GM12874 (cell line): ENCODE measurements around the gene STAT3.

Experiments
- TF ChIP-seq, protein P1 (sequence below): IDR thresholded peaks from 2 replicates; pipeline ENCODE4 v1.5.1; 2011; ENCODE audit warnings: low read depth, mild to moderate bottlenecking, control low read depth, low read length, moderate library complexity; ENCODE audit not compliant: insufficient read depth

Gene STAT3

DNA sequence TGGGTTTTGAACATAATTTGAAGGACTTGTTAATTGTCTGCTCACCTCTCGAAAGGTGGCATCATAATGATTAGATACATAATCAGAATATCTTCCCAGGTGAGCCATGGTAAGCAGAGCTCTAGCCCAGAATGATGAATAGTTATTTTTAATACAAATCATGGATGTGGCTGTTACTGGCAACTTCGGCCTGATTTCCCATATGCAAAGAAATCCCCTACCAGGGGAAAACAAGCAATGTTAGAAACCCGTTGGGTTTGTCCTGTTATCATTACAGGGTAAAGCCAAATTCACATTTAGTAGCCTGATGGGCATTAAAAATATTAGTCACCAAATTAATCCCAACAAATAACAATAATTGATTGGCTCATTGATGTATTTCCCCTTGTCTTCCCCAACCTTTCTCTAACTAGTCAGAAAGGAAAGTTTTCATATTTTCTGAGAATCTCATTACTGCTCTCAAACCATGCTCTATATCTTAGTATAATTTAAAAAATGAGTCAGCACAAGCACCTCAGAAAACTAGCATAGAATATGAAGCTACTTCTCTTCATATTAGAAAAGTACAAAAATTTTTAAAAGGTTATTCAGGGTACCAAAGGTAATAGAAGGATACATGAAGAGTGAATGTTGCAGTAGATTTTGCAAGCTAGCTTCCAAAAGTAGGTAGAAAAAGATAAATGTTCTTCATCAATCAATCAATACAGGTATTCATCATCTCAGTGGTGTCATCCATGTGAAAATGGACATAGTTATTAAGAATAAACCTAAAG is 117.0 kb downstream of the STAT3 start:
- TF ChIP-seq, protein P1, sequence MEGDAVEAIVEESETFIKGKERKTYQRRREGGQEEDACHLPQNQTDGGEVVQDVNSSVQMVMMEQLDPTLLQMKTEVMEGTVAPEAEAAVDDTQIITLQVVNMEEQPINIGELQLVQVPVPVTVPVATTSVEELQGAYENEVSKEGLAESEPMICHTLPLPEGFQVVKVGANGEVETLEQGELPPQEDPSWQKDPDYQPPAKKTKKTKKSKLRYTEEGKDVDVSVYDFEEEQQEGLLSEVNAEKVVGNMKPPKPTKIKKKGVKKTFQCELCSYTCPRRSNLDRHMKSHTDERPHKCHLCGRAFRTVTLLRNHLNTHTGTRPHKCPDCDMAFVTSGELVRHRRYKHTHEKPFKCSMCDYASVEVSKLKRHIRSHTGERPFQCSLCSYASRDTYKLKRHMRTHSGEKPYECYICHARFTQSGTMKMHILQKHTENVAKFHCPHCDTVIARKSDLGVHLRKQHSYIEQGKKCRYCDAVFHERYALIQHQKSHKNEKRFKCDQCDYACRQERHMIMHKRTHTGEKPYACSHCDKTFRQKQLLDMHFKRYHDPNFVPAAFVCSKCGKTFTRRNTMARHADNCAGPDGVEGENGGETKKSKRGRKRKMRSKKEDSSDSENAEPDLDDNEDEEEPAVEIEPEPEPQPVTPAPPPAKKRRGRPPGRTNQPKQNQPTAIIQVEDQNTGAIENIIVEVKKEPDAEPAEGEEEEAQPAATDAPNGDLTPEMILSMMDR: no peak

DNA sequence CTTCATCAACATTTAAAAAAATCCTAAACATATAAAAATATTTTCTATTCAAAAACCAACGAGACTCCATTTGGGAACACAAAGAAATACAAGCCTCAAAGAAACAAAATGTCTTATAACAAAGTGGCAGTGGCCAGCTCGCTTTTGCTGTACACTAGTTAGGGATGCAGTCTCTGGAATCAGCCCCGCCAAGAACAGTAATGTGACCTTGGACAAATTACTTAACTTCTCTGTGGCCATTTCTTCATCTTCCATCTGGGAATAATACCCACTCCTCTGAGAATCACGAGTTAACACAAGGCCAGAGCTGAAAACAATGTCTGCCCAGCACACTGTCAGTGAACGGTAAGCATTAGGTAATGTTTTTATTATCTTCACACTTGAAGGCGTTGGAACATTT is 117.6 kb downstream of the STAT3 start:
- TF ChIP-seq, protein P1: no peak

DNA sequence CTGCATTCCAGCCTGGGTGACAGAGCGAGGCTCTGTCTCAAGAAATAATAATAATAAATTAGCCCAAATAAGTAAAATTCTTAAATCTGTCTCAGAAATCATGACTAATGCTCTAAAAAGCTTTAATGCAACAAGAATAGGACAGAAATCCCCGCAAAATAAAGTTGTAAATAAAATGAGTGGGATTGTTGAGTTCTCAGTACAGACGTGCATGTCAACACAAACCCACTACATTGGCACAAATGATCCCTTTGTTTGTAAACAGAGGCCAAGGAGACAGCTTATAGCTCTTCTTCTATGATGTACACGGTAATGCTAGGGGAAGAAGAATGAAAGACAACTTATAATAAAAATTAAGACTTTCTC is 118.1 kb downstream of the STAT3 start:
- TF ChIP-seq, protein P1: no peak

DNA sequence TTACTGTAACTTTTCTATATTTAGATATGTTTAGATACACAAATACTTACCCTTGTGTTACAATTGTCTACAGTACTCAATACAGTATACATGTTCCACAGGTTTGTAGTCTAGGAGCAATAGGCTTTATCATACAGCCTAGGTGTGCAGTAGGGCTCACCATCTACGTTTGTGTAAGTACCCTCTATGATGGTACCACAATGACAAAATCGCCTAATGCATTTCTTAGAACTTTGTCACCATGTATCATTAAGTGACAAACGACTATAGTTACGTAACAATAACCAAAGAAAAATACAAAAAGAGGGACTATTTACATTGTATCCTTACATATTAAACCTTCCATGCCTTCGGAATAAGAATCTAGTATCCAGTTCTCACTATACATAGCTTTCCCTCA is 120.0 kb downstream of the STAT3 start:
- TF ChIP-seq, protein P1: no peak

DNA sequence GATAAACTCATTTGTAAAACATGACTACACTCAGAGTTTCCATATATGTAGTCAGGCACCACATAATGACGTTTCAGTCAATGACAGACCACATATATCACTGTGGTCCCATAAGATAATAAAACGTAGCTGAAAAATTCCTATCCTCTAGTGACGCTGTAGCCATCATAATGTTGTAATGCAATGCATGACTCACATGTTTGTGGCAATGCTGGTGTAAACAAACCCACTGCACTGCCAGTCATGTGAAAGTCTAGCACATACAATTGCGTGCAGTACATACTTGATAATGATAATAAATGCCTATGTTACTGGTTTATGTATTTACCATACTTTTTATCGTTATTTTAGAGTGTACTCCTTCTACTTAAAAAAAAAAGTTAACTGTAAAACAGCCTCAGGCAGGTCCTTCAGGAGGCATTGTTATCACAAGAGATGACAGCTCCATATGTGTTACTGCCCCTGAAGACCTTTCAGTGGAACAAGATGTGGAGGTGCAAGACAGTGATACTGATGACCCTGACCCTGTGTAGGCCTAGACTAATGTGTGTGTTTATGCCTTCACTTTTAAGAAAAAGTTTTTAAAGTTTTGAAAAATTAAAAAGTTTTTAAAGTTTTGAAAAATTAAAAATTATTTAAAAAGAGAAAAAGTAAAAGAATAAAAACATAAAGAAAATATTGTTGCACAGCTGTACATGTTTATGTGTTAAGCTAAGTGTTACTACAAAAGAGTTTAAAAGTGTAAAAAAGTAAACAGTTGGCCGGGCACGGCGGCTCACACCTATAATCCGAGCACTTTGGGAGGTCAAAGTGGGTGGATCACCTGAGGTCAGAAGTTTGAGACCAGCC is 121.1 kb downstream of the STAT3 start:
- TF ChIP-seq, protein P1: no peak

DNA sequence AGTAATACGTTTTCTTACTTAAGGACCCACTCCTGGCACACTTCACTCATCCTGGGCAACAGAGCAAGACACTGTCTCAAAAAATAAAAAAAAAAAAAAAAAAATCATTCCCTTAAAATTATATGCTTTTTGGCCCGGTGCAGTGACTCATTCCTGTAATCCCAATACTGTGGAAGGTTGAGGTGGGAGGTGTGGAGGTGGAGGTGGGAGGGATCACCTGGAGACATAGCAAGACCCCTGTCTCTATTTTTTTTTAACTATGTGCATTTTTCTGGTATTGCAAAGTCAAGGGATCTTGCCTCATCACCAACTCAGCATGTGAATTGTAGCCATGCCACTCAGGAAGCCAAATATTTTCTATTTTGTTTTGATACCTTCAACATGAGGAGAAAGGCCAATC is 121.8 kb downstream of the STAT3 start:
- TF ChIP-seq, protein P1: no peak
